Hepatocyte (in vitro differentiated cells): ENCODE data around the gene PAFAH2.

ENCODE experiments used
- CTCF ChIP-seq: fragments of 200-600 bp; sonication (generic); IDR thresholded peaks from 2 replicates; pipeline ENCODE4 v1.5.1; 2016; ENCODE audit warnings: antibody characterized with exemption, mild to moderate bottlenecking; ENCODE audit not compliant: poor library complexity
- EZH2 ChIP-seq: fragments of 200-600 bp; sonication (generic); IDR thresholded peaks from 2 replicates; pipeline ENCODE4 v1.6.1; 2016; ENCODE audit warnings: antibody characterized with exemption, mild to moderate bottlenecking, borderline replicate concordance
- EZH2phosphoT487 ChIP-seq: fragments of 200-600 bp; sonication (generic); IDR thresholded peaks from one replicate; pipeline ENCODE4 v1.6.1; 2018; ENCODE audit warnings: antibody characterized with exemption, mild to moderate bottlenecking, low read depth, moderate library complexity; ENCODE audit not compliant: unreplicated experiment, severe bottlenecking

- TF ChIP-seq CTCF (no peak), EZH2 (no peak), EZH2phosphoT487 (no peak)
Measured at GRCh38 chr1:25944986-25945385, 52.9 kb downstream of the PAFAH2 start.
